SIG-M5 treated with dmso at 0.1 percent for 504 hours (cell line): ENCODE results near the gene PRKN.

Experiments used
- DNase-seq: peaks from one replicate; lab custom pipeline; 2025; ENCODE audit not compliant: unreplicated experiment; lab: John Stamatoyannopoulos, UW

PRKN gene

GRCh38 chr6:161590961-161591627 is 1136.5 kb downstream of the PRKN start:
- DNase-seq = no peak

- DNase-seq = no peak
These were observed 1140.7 kb downstream of the PRKN start for GRCh38 chr6:161586887-161587286.

- DNase-seq = no peak
These were observed 1142.8 kb downstream of the PRKN start for GRCh38 chr6:161584621-161585340.

GRCh38 chr6:161584051-161584450 is 1143.5 kb downstream of the PRKN start:
- DNase-seq = no peak

- DNase-seq = no peak
These were observed 1144.0 kb downstream of the PRKN start for GRCh38 chr6:161583584-161583983.

DNA sequence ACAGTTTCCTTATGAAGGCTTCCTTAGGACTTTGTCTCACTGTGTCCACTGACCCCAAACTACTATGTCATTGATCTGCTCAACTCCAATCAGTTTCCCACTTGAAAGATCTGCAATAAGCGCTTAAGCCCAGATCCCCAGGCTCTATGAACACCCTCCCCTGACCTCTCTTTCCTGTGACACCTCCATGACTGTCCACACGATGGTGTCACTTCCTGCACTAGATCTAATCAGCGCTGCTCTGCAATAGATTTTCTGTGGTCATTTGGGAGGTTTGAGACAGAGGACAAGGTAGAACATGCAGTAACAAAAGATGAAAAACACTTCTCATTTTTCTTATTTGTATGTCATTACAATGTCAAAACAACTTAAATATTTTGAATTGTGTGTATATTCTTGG is 1149.1 kb downstream of the PRKN start:
- DNase-seq = no peak

- DNase-seq = no peak
These were observed 1151.9 kb downstream of the PRKN start for GRCh38 chr6:161575523-161576254.

DNA sequence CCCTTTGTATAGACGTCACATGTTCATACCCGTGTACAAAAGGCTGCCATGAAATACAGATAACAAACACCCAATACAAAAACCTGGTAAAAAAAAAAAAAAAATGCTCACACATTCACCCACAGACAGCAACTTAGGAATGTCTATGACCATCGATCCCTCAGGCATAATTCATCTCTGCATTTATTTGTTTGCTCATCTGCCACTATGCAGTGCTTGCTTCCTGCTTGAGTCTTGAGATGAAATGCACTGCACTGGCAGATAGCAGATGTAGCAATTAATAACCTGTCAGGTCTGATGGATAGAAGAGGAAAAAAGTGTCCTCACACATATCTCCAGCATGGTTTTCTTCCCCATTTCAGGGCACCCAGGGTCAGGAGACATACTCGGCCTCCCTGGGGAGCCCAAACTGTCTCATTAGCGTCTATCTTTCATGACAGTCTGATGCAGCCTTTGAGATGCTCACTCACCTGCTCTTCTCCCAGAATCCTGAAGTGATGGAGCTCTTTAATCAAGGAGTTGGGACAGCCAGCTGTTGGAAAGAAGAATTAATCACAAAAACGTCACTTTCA is 1158.6 kb downstream of the PRKN start:
- DNase-seq = no peak

- no peak for DNase-seq
These were observed 1162.6 kb downstream of the PRKN start for GRCh38 chr6:161564952-161565351.

DNA sequence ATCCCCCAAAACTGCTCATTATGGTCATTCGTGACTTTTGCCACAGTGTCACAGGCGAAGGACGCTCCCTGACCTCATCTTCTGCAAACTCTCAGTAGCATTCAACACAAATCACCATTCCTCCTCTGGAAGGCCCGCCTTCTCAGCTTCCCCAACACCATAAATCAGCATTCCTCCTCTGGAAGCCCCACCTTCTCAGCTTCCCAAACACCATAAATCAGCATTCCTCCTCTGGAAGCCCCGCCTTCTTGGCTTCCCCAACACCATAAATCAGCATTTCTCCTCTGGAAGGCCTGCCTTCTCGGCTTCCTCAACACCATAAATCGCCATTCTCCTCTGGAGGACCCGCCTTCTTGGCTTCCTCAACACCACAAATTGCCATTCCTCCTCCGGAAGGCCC is 1165.7 kb downstream of the PRKN start:
- no peak for DNase-seq

GRCh38 chr6:161557333-161558107 is 1170.0 kb downstream of the PRKN start:
- DNase-seq = no peak

DNA sequence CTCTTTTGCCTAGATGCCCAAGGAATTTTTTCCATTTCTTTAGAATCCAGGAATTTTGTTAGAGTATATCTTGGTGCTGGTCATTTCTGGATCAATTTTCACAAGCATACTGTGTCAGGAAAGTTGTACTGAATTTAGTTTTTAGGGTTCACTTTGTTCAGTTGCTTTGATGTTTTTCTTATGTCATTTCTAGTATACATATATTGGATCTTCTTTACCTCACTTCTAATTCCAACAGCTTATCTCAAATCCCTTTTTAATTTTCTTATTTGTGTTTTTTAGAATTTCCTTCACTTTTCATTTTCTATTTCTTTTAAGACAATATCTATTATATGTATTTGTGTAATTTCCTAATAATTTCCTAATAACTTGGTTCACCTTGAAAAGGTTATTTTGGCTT is 1172.7 kb downstream of the PRKN start:
- DNase-seq = no peak

DNA sequence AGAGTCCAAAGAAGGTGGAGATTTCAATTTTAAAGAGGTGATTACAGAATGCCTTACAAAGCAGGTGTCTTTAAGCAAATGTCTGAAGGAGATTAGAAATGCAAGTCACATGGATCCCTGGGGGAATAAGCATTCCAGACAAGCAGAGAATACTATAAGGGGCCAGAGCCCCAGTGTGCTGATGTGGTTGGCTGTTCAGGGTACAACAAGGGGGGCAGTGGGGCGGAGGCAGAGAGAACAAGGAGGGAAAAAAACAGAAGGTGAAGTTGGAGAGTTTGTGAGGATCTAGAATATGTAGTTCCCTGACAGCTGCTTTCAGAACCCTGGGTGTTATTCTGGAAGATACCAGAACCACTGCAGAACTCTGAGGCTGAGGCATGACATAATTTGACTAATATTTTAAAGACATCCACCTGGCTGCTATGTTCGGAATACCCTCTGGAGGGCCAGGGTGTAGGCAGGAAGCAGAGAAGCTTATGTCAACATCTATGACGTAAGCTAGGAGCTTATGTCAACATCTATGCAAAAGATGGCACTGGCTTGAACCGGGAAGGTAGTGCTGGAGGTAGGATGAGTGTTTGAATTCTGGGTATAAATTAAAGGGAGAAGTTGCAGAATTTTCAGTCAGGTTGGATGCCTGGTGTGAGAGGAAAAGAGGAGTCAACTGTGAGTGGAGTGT is 1177.5 kb downstream of the PRKN start:
- DNase-seq = peak; percentile 13

DNA sequence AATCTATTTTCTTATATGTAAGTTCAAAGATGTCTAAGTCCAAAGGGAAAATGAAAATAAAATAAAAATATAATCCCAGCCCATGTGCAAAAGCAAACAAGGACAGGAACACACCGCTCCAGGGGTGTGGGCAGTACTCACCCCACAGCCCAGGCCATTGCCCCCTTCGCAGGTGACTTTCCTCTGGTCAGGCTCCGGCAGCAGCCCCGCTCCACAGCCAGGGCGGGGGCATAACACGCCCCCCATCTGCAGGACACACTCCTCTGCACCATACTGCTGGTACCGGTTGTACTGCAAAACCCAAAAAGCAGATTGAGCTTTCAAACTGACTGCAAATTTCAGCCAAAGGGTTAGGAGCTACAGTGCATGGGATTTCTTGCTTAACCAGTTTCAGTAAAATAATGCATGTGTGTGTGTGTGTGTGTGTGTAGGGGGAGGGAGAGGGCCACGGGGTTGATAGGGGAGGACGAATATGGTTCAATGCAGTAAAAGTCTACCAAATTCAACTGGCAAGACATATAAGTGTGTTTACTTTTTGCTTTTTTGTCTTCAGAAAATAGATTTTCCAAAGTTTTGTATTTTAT is 1178.8 kb downstream of the PRKN start:
- no peak for DNase-seq

- DNase-seq = peak; percentile 58
These were observed 1179.9 kb downstream of the PRKN start for GRCh38 chr6:161547617-161548016.

GRCh38 chr6:161546632-161547031 is 1180.9 kb downstream of the PRKN start:
- no peak for DNase-seq

- no peak for DNase-seq
These were observed 1181.8 kb downstream of the PRKN start for GRCh38 chr6:161545741-161546140.

GRCh38 chr6:161544801-161545480 is 1182.6 kb downstream of the PRKN start:
- DNase-seq = no peak

- DNase-seq = no peak
These were observed 1183.8 kb downstream of the PRKN start for GRCh38 chr6:161543684-161544309.
